ENCODE results near the gene NAPEPLD. TPM values are rescaled to one million over a fixed set of nuclear protein-coding genes. Genes with fewer than 3 reads are reported as not detected.
A peak's percentile ranks its signal among the peaks of the same experiment; 100 is the strongest.

Gene NAPEPLD
- total RNA-seq, 6 experiments from 2014 or later: 5.8 to 24.6 (median 8.1) TPM

GRCh38 chr7:103127006-103127405 is 21.9 kb downstream of the NAPEPLD start:
- Histone ChIP-seq H3K4me1 (peaks cover 0 to 29% (median 0%) of the 10 kb centered on the region in 4 donors), H3K27ac (no peak overlapping the region), H3K4me3 (no peak overlapping the region), H3K9me3 (no peaks in the 10 kb centered on the region), H3K36me3 (peaks cover 0 to 30% (median 5%) of the 10 kb centered on the region in 4 donors), H3K27me3 (no peaks in the 10 kb centered on the region)
- whole genome bisulfite sequencing (ENCODE audit: insufficient coverage, low coverage, low lambda C conversion rate, missing lambda C conversion rate): 88% methylated on average over 2 of the region's 2 CpGs
- no peak for DNase-seq
- no peak for ATAC-seq
- intact Hi-C loops (cut with DNase I): no loop called here
- TF ChIP-seq CTCF (IDR thresholded peaks at IDR 0.05) (no peak), POLR2A (IDR thresholded peaks at IDR 0.05) (no peak)

GRCh38 chr7:103124429-103124979 is 24.4 kb downstream of the NAPEPLD start:
- no peaks in the 10 kb centered on the region for H3K9me3 ChIP-seq
- no peak overlapping the region for H3K27ac ChIP-seq
- H3K4me1 ChIP-seq: peaks cover 0 to 20% (median 0%) of the 10 kb centered on the region in 4 donors
- no peak for TF ChIP-seq CTCF (IDR thresholded peaks at IDR 0.05)
- TF ChIP-seq POLR2A (IDR thresholded peaks at IDR 0.05): no peak
- ATAC-seq: peak in 3 of 4 donors; percentile 48 to 83 (median 61)
- intact Hi-C loops (cut with DNase I): no loop called here
- H3K36me3 ChIP-seq: peaks cover 0 to 47% (median 11%) of the 10 kb centered on the region in 4 donors
- H3K27me3 ChIP-seq: no peaks in the 10 kb centered on the region
- DNase-seq: no peak
- H3K4me3 ChIP-seq: no peak overlapping the region
- WGBS (ENCODE audit: insufficient coverage, low coverage, low lambda C conversion rate, missing lambda C conversion rate): 52% methylated on average over 6 of the region's 6 CpGs

GRCh38 chr7:103123529-103123928 is 25.4 kb downstream of the NAPEPLD start:
- Histone ChIP-seq H3K4me3 (no peak overlapping the region), H3K27ac (no peak overlapping the region), H3K36me3 (peaks cover 0 to 49% (median 11%) of the 10 kb centered on the region in 4 donors), H3K27me3 (no peaks in the 10 kb centered on the region), H3K4me1 (peaks cover 0 to 16% (median 0%) of the 10 kb centered on the region in 4 donors), H3K9me3 (no peaks in the 10 kb centered on the region)
- intact Hi-C loops (cut with DNase I): no loop called here
- DNase-seq (no peak), ATAC-seq (no peak)
- 54% methylated on average over 3 of the region's 3 CpGs for WGBS (ENCODE audit: insufficient coverage, low coverage, low lambda C conversion rate, missing lambda C conversion rate)
- no peak for TF ChIP-seq CTCF (IDR thresholded peaks at IDR 0.05)
- no peak for TF ChIP-seq POLR2A (IDR thresholded peaks at IDR 0.05)

GRCh38 chr7:103121641-103122040 is 27.3 kb downstream of the NAPEPLD start:
- no peak for TF ChIP-seq POLR2A (IDR thresholded peaks at IDR 0.05)
- no peak for TF ChIP-seq CTCF (IDR thresholded peaks at IDR 0.05)

More at GRCh38 chr7:103121641-103122040, 27.3 kb downstream of the NAPEPLD start:
- Histone ChIP-seq H3K4me3 (no peak overlapping the region), H3K27ac (no peak overlapping the region), H3K27me3 (no peaks in the 10 kb centered on the region), H3K4me1 (peaks cover 0 to 16% (median 0%) of the 10 kb centered on the region in 4 donors), H3K36me3 (peaks cover 0 to 32% (median 6%) of the 10 kb centered on the region in 4 donors), H3K9me3 (no peaks in the 10 kb centered on the region)
- intact Hi-C loops (cut with DNase I): no loop called here
- ATAC-seq (no peak), DNase-seq (no peak)
